Activated CD4-positive, alpha-beta T cell treated with anti-CD3 and anti-CD28 coated beads for 24 hours (primary cell): ENCODE results near the gene SULT1C3.

Source experiments
- DNase-seq, 2 donors: peaks; one replicate each; pipeline ENCODE4 v3.0.0-alpha.2; 2020; ENCODE audit warnings: low read depth in 2 of 2

SULT1C3 gene

DNA sequence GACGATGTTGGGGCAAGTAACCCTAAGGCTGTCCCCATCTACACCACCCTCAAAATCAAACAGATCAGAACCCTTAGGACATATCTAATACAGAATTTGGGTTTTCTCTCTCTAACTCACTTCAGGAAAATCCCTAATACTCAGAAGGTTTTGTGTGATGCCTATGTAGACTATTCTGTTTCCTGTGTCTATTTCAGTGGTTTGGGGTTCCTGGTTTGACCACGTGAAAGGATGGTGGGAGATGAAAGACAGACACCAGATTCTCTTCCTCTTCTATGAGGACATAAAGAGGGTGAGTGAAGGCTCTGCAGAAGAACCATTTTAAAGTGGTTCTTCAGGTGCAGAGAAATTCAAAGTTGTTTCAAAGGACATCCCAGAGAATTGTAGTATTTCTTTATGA, 65.2 kb downstream of the SULT1C3 start:
- DNase-seq: no peak

GRCh38 chr2:108305901-108306300, 66.1 kb downstream of the SULT1C3 start:
- no peak for DNase-seq

DNA sequence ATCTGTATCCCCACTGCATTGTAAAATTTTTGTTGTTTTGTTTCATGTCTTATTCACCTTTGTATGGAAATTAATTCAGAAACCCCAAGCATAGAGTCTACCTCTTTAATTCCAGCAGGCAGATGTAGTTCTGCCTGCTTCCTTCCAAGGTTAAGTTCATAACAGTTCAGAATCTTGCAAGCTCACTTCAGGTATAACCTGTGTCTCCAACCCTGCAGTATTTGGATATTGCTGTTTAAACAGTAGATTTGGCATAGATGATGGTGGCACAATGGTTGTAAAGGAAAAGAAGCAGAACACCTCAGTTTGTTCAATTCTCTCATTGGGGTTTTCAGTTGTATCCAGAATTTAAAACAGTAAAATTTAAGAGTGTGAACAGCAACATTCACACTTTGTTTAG, 70.1 kb downstream of the SULT1C3 start:
- DNase-seq: no peak
